Activated naive CD4-positive, alpha-beta T cell (primary cell): ENCODE results near the gene SERINC2.
"Not testable (repeated sequence)": the region's sequence is repeated elsewhere in the genome, so short reads cannot be mapped to it uniquely, and the experiment has no call there.

Experiments
- DNase-seq, 4 experiments: peaks; one replicate each; lab custom pipeline; 2025; lab: John Stamatoyannopoulos, UW

SERINC2 gene

DNA sequence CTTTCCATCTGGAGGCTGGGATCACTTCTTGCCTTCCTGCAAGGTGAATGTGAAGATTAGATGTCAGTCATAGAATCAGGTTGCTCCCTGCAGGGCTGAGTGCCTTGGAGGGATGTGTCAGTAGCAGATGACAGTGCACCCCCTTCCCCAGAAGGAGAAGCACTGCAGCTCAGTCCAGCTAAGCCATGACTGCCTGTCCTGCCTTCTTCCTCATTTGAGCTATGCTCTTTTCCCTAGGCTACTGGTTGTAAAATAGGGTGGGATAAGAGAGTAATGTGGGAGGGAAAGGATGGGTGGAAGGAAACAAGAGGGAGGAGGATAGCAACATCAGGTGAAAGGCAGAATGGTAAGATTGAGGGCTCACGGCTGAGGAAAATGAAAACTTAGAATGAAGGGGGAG, 29.0 kb upstream of the SERINC2 start:
- no peak for DNase-seq

DNA sequence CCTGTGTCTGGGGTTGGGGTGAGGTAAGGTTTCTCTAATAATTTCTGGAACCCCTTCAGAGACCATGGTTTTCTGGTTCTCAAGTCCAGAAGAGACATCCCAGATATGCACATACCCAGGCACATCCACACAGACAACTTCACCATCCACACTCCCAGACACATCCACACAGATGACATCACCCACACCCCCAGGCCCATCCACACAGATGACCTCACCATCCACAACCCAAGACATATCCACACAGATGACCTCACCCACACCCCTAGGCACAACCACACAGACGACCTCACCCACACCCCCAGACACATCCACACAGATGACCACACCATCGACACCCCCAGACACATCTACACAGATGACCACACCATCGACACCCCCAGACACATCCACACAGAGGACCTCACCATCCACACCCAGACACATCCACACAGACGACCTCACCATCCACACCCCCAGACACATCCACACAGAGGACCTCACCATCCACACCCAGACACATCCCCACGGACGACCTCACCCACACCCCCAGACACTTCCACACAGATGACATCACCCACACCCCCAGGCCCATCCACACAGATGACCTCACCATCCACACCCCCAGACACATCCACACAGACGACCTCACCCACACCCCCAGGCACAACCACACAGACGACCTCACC, 26.3 kb upstream of the SERINC2 start:
- DNase-seq, result not testable (repeated sequence)

DNA sequence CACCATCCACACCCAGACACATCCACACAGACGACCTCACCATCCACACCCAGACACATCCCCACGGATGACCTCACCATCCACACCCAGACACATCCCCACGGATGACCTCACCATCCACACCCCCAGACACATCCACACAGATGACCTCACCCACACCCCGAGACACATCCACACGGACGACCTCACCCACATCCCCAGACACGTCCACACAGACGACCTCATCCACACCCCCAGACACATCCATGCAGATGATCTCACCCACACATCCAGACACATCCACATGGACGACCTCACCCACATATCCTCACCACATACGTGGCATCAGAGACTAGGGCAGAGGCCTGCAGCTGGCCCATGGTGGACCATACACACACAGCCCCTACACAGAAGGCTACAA, 25.4 kb upstream of the SERINC2 start:
- no peak for DNase-seq

DNA sequence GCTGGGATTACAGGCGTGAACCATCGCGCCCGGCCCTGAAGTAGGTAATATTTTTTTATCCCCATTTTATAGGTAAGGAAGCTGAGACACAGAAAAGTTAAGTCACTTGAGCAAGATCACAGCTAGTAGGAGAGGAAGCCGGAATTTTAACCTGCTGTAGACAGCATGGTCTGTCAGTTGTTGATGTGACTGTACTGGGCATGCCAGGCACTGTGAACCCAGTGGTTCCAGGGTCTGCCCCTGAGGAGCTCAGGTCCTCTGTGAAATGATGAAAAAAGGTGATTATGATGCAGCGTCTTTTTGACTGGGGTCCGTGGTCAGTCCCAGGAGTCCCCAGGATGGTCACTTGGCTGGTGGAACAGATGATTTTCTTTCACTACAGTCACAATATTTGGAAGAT, 23.4 kb upstream of the SERINC2 start:
- no peak for DNase-seq

DNA sequence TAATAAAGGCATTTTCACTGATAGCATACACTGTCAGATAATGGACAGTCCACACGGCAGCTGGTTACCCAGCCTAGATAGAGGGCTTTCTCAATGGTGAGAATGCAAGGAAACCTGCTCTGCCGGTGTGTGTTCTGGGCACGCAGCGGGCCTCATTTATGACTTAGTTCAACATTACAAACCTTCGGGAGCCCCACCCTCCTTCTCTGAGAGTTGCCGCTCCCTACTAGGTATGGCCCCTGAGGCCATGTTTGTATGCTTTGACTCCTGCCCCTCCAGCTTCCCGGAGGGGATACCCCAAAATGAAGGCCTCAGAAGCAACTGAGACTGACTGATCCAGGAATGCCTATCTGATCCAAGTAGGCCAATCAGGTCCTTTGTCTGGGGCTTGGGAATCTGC, 22.9 kb upstream of the SERINC2 start:
- DNase-seq, result no peak

- DNase-seq, result no peak
These were observed 19.6 kb upstream of the SERINC2 start for GRCh38 chr1:31393463-31393862.

- DNase-seq, result peak; percentile 49 to 75 (median 66)
These were observed 18.3 kb upstream of the SERINC2 start for GRCh38 chr1:31394584-31395193.

DNA sequence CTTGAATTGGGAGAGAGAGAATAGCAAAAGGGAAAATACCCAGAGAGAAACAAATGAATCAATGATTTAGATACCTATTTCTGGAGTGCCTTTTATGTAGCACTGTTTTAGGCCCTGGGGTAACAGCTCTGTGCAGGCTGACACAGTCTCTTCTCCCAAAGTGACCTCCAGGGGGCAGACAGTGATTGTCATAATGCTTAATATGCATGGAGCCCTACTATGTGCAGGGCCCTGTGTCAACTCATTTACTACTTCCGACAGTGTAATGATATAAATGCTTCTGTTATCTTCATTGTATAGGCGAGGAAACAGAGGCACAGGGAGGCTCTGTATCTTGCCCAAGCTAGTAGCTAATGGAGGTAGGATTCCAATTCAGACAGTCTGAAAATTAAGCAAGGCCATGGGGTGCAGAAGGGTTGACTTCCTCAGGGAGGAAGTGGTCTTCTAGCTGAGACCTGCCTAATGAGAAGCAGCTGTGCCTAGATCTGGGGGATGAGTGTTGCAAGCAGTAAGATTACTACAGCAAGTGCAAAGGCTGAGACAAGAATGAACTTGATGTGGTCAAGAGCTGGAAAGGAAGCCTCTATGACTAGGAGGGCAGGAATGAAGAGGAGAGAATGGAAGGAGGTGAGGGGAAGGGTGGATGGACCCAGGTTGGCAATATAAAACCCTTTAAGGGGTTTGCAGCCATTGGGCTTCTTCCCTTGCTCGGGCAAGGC, 16.2 kb upstream of the SERINC2 start:
- DNase-seq, result no peak

- DNase-seq, result no peak
These were observed 15.5 kb upstream of the SERINC2 start for GRCh38 chr1:31397360-31398095.

- DNase-seq, result no peak
These were observed 14.8 kb upstream of the SERINC2 start for GRCh38 chr1:31398246-31398645.

DNA sequence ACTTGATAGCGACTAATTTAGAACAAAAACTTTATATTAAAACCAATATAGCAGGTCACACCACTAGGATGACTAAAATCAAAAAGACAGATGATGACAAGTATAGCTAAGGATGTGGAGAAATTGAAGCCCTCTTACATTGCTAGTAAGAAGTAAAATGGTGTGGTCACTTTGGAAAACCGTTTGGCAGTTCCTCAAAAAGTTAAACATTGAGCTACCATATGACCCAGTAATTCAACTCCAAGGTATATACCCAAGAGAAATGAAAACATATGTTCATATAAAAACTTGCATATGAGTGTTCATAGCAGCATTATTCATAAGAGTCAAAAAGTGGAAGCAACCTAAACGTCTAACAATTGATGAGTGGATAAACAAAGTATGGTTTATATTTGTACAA, 13.0 kb upstream of the SERINC2 start:
- DNase-seq, result no peak

- no peak for DNase-seq
These were observed 12.6 kb upstream of the SERINC2 start for GRCh38 chr1:31400393-31400792.

DNA sequence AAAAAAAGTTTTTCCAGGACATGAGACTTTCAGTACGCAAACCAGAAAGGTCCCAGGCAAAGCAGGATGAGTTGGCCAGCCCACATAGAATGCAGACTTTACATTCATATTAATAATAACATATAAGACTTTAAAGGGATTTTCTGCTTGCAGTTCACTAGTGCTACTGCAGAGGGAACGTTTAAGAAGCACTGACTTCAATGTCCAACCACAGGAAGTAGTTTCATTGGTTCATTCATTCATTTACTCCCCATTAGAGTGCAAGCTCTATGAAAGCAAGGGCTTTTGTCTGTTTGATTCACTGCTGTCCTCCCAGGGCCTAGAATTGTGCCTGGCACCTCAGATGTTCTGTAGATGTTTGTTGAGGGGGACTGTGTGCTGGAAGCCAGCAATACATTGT, 11.8 kb upstream of the SERINC2 start:
- no peak for DNase-seq

DNA sequence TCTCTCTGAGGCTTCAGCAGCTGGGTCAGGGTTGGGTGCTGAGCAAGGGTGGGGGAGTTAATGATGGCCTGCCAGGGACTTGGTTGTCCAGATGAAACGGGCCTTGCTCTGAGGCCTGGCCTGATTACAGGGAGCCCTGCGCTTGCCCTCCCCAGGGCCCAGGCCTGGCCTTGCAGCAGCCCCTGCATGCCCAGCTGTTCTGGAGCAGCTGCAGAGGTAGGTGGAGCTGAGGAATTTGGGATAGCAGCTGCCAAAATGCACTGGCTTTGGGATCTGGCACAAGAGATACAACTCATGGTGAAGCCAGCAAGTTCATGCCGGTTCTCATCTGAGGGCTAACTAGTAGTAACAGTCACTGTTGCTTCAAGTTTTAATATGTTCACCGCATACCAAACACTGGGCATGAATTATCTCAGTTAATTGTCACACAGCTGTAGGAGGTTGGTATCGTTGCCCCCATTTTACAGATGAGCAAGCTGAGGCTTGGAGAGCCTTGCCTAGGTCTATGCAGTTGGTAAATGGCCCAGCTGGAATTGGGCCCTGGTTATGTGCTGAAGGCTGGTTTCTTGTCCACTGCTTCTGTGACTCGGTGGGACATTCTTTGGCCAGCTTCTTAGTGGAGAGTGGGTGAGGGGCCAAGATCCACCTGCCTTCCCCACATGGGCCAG, 7.3 kb upstream of the SERINC2 start:
- no peak for DNase-seq

GRCh38 chr1:31407029-31407626, 5.9 kb upstream of the SERINC2 start:
- DNase-seq, result no peak

GRCh38 chr1:31408788-31409318, 4.2 kb upstream of the SERINC2 start:
- no peak for DNase-seq

DNA sequence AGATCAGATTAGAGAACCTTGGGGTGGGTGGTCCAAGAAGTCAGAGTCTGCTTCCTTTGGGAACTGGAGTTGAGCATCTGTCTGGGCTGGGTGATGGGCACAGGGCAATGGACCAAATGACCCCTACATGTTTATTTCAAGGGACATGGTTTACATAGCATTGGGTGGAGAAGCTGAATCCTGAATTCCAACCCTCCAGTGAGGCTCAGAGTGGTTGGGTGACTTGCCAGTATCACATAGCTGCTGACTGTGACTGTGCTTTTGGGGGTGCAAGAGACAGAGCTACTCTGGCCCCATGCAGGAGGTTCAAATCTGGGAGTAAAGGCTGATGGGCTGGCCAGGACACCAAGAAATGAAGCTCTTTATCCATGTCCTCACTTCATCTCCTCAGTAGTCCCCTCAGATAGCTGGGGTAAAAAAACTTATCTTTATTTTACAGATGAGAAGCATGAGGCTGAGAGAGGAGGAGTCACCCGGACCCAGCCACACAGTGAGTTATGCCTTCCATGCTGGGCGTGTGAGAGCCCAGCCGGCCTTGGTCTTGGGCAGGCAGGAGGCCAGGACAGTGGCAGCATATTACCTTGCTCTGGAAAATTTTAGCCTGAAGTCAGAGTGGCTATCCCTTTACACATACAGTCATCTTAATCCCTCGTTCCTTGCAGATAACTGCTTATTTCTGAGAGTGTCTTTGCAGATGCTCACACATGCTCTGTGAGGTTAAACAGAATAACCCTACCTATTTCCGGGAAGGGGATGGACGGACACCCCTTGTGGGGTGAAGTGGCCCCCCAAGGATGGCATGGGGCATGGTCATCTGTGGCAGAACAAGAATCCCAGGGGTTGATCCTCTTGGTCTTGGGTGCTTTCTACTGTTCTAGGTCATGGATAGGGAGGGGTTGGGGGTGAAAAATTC, 2.8 kb upstream of the SERINC2 start:
- DNase-seq, result no peak

DNA sequence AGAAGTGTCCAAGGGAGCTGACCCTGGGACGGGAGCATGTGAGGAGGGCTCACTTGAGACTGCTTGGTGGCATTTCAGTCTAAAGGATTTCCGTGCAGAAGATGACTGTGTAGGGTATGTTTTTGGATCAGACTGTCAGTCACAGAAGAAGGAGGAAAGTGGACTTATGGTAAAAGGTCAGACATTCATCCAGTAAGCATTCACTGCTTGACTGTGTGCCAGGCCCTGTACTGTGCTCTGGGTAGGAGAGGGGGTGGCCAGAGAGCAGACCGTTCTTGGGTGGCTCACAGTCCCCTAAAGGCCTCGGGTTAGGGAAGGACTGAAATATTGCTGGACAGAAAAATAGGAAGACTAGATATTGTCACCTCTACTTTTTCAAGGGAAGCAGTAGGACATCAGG, 2.1 kb upstream of the SERINC2 start:
- DNase-seq, result no peak

DNA sequence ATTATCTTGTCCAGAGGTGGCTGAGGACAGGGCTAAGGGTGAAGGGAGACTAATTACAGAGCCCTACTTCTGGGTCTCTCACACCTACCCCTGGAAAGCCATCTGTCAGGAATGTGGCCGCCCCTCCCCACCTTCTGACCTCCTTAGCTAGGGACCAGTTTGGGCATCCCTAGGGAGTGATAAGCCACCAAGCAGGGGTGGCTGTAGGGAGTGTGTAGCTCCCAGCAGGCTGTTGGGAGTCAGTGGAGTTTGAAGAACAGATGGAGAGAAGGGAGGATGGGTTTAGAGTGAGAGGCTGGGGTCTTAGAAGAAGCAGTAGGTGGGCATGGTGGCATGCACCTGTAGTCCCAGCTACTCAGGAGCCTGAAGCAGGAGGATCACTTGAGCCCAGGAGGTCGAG, 808 bp upstream of the SERINC2 start:
- DNase-seq, result no peak

DNA sequence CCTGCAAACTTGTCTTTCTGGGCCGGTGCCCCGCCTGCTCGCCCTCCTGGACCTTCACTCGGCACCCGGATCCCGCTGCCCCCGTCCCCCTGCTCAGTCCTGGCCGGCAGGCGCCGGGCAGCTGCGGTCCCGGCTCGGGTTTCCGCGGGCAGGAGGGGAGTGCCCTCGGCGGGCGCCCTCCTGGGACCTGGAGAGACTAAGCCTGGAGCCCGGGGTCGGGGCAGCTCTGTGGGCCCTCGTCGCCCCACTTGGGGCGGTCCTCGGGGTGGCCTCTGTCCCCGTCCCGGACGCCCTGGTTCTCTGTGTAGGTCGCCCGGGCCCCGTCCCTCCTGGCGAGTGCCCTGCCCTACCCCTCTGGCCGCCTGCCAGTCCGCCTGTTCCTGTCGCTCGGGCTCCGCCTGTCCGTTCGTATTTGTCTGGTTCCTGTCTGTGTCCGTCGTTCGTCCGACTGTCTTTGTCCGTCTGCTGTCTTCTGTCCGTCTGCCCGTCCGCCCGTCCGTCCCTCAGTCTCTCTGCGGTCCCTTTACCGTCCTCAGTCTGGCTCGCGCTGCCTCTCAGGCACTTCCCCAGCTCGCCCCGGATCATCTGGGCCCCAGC, 490 bp downstream of the SERINC2 start:
- DNase-seq, result no peak
